ENCODE measurements around the gene CTDSPL. TPM values are rescaled to one million over a fixed set of nuclear protein-coding genes. Genes with fewer than 3 reads are reported as not detected.

Gene CTDSPL
- total and polyA plus RNA-seq, 2 experiments from 2014 or later: 29.2 to 33.7 TPM

- Histone ChIP-seq H3K27me3 (no peaks in the 10 kb centered on the region), H3K9me2 (replicated peaks; ENCODE audit: insufficient read depth) (no peaks in the 10 kb centered on the region), H3K4me1 (ENCODE audit: insufficient read depth) (no peaks in the 10 kb centered on the region), H3K4me3 (no peak overlapping the region), H3K9me3 (ENCODE audit: low read depth) (no peaks in the 10 kb centered on the region), H2AFZ (no peak overlapping the region), H3K36me3 (replicated peaks; ENCODE audit: insufficient read depth, low read depth) (no peaks in the 10 kb centered on the region), H4K20me1 (ENCODE audit: insufficient read depth, poor library complexity, severe bottlenecking) (no peaks in the 10 kb centered on the region), H3K27ac (no peak overlapping the region), H3K79me2 (no peaks in the 10 kb centered on the region), H3K4me2 (no peak overlapping the region)
- no peak for TF ChIP-seq CTCF (IDR thresholded peaks at IDR 0.05; ENCODE audit: poor library complexity)
- TF ChIP-seq EZH2phosphoT487 (IDR thresholded peaks at IDR 0.05; ENCODE audit: low read depth, severe bottlenecking, unreplicated experiment): no peak
- no peak for TF ChIP-seq EZH2 (IDR thresholded peaks at IDR 0.05; ENCODE audit: borderline replicate concordance)
- no peak for DNase-seq (ENCODE audit: low spot score)
- WGBS (ENCODE audit: low lambda C conversion rate, missing lambda C conversion rate): 94% methylated on average over 1 of the region's 1 CpG
These were observed 9.6 kb upstream of the CTDSPL start for GRCh38 chr3:37852097-37852496.

- H3K4me2 ChIP-seq: no peak overlapping the region
- no peaks in the 10 kb centered on the region for H3K9me3 ChIP-seq (ENCODE audit: low read depth)
- H3K9me2 ChIP-seq (replicated peaks; ENCODE audit: insufficient read depth): no peaks in the 10 kb centered on the region
- no peaks in the 10 kb centered on the region for H4K20me1 ChIP-seq (ENCODE audit: insufficient read depth, poor library complexity, severe bottlenecking)
- no peaks in the 10 kb centered on the region for H3K4me1 ChIP-seq (ENCODE audit: insufficient read depth)
- TF ChIP-seq EZH2 (IDR thresholded peaks at IDR 0.05; ENCODE audit: borderline replicate concordance) (no peak), CTCF (IDR thresholded peaks at IDR 0.05; ENCODE audit: poor library complexity) (no peak), EZH2phosphoT487 (IDR thresholded peaks at IDR 0.05; ENCODE audit: low read depth, severe bottlenecking, unreplicated experiment) (no peak)
- no peak overlapping the region for H3K27ac ChIP-seq
- H2AFZ ChIP-seq: no peak overlapping the region
- H3K79me2 ChIP-seq: no peaks in the 10 kb centered on the region
- H3K27me3 ChIP-seq: no peaks in the 10 kb centered on the region
- H3K4me3 ChIP-seq: no peak overlapping the region
- DNase-seq (ENCODE audit: low spot score): no peak
- WGBS (ENCODE audit: low lambda C conversion rate, missing lambda C conversion rate): 100% methylated on average over 1 of the region's 1 CpG
- no peaks in the 10 kb centered on the region for H3K36me3 ChIP-seq (replicated peaks; ENCODE audit: insufficient read depth, low read depth)
These were observed 8.9 kb upstream of the CTDSPL start for GRCh38 chr3:37852771-37853170.

DNA sequence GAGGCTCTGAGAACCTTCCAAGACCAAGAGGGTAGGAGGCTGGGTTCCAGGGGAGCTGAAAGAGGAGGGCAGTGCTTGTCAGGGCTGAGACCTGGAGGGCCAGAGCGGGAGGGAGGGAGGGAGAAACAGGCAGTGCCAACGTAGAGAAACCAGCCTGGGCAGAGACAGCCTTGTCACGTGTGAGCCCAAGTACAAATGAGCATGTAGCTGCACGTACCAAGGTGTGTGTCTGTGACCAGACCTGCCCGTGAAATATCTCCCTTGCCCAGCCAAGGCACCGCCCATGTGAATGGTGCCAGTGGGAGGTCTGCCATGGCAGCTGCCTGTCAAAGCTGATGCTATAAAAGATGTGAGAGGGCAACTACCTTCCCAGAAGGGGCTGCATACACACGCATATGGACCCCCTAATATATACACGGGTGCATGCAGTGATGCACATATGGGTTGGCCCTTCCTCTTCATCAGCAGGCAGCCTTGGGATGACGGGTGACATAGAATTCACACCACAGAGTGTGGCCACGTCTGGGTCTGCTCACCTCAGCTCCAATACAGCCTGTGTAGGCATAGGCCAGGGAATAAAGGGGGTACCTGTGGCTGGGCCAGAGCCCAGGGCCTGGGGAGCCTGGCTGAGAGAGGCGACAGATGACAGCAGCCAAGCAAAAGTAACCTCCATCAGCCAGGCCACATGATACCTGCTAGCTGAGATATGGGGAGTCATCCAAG, 7.8 kb upstream of the CTDSPL start:
- H3K27ac ChIP-seq: no peak overlapping the region
- H3K4me3 ChIP-seq: no peak overlapping the region
- WGBS (ENCODE audit: low lambda C conversion rate, missing lambda C conversion rate): 94% methylated on average over 11 of the region's 11 CpGs
- no peaks in the 10 kb centered on the region for H3K79me2 ChIP-seq
- no peaks in the 10 kb centered on the region for H3K9me3 ChIP-seq (ENCODE audit: low read depth)
- H2AFZ ChIP-seq: no peak overlapping the region
- TF ChIP-seq EZH2 (IDR thresholded peaks at IDR 0.05; ENCODE audit: borderline replicate concordance) (no peak), CTCF (IDR thresholded peaks at IDR 0.05; ENCODE audit: poor library complexity) (no peak), EZH2phosphoT487 (IDR thresholded peaks at IDR 0.05; ENCODE audit: low read depth, severe bottlenecking, unreplicated experiment) (no peak)
- no peaks in the 10 kb centered on the region for H4K20me1 ChIP-seq (ENCODE audit: insufficient read depth, poor library complexity, severe bottlenecking)
- no peaks in the 10 kb centered on the region for H3K4me1 ChIP-seq (ENCODE audit: insufficient read depth)
- H3K9me2 ChIP-seq (replicated peaks; ENCODE audit: insufficient read depth): no peaks in the 10 kb centered on the region
- H3K36me3 ChIP-seq (replicated peaks; ENCODE audit: insufficient read depth, low read depth): no peaks in the 10 kb centered on the region
- no peaks in the 10 kb centered on the region for H3K27me3 ChIP-seq
- H3K4me2 ChIP-seq: no peak overlapping the region
- DNase-seq (ENCODE audit: low spot score): no peak
